WI38 (cell line): Measurements from ENCODE around the gene MAP1LC3C.

ENCODE experiments used
- H3K4me3 ChIP-seq: 2 replicates; pipeline ENCODE4 v1.5.1; 2011; ENCODE audit warnings: low read depth, mild to moderate bottlenecking, control low read depth, low read length
- CTCF ChIP-seq: IDR thresholded peaks from 2 replicates; pipeline ENCODE4 v1.5.1; 2012; ENCODE audit warnings: low read depth, mild to moderate bottlenecking, control low read depth, low read length

MAP1LC3C gene

GRCh38 chr1:241972703-241973369 is 26.1 kb downstream of the MAP1LC3C start:
- no peak overlapping the region for H3K4me3 ChIP-seq
- TF ChIP-seq CTCF: no peak

GRCh38 chr1:241968611-241969010 is 30.3 kb downstream of the MAP1LC3C start:
- no peak for TF ChIP-seq CTCF
- H3K4me3 ChIP-seq: no peak overlapping the region

- no peak for TF ChIP-seq CTCF
These were observed 34.2 kb downstream of the MAP1LC3C start for GRCh38 chr1:241964550-241965282.

DNA sequence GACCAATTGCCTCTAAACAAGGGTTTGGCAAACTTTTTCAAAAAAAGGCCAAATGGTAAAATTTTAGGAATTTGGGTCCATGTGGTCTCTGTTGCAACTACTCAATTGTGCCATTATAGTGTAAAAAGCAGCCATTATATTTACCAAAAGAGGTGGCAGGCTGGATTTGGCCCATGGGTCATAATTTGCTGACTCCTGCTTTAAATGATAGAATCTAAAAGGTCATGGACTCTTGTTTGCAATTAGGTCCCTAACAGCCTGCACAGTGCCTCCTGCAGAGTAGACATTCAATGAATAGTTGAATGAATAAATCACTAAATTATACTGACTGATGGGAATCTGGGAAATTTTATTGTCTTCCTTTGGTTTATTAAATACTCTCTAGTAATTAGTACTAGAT is 35.2 kb downstream of the MAP1LC3C start:
- no peak overlapping the region for H3K4me3 ChIP-seq
- no peak for TF ChIP-seq CTCF

More at GRCh38 chr1:241964550-241965282, 34.2 kb downstream of the MAP1LC3C start:
- H3K4me3 ChIP-seq: no peak overlapping the region

DNA sequence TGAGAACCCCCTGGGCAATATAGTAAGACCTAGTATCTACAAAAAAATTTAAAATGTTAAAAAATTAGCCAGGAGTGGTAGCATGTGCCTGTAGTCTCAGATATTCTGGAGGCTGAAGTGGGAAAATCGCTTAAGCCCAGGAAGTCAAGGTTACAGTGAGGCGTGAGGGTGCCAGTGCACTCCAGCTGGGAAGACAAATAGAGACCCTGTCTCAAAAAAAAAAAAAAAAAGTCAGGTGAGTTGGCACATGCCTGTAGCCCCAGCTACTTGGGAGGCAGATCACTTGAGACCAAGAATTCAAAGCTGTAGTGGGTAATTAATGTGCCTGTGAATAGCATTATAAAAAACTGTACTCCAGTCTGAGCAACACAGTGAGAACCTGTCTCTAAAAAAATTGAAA is 36.7 kb downstream of the MAP1LC3C start:
- H3K4me3 ChIP-seq: no peak overlapping the region
- no peak for TF ChIP-seq CTCF

DNA sequence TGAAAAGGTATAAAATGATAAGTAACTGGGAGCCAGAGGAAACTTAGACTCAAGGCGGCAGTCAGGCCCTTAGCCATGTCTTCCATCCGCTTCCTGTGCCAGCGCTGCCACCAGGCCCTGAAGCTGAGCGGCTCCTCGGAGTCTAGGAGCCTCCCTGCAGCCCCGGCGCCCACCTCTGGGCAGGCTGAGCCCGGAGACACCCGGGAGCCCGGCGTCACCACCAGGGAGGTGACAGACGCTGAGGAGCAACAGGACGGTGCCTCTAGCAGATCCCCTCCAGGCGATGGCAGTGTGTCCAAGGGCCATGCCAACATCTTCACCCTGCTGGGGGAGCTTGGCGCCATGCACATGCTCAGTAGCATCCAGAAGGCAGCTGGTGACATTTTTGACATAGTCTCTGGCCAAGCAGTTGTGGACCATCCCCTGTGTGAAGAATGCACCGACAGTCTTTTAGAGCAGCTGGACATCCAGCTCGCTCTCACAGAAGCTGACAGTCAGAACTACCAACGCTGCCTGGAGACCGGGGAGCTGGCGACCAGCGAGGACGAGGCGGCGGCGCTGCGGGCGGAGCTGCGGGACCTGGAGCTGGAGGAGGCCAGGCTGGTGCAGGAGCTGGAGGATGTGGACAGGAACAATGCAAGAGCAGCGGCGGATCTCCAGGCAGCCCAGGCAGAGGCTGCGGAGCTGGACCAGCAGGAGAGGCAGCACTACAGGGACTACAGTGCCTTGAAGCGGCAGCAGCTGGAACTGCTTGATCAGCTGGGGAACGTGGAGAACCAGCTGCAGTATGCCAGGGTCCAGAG is 41.0 kb downstream of the MAP1LC3C start, which contains the start of gene BECN2:
BECN2 (plus strand) TSS at position 76 of the 803 bp plus-strand sequence; CDS start at position 76, 0 bp downstream.
- TF ChIP-seq CTCF: no peak
- H3K4me3 ChIP-seq: no peak within 1 kb of the TSS
